GM19099 (cell line): ENCODE measurements around the gene TIMELESS.

Experiments
- POLR2A ChIP-seq: IDR thresholded peaks from 3 replicates; pipeline ENCODE4 v1.6.1; 2011; ENCODE audit warnings: low read depth; ENCODE audit not compliant: insufficient read length; ENCODE audit errors: extremely low read depth

Gene TIMELESS

DNA sequence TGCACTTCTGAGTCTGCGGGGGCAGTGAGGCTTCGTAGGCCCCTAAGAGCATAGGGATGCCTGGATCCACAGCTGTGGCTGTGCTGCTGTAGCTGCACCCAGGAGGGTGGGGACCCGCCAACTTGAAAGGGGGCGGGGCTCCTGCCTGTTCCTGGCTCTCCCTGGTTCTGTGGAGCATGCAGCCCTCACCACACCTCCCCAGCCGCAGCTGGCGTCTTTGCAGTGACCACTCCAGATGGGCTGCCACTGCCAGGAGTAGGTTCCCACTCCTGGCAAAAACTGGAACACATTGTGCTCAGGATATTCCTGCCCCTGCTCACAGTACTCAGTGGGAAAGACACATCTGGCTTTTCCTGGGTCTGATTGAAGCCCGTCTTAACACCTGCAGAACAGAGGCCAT, 35.8 kb downstream of the TIMELESS start:
- no peak for TF ChIP-seq POLR2A

DNA sequence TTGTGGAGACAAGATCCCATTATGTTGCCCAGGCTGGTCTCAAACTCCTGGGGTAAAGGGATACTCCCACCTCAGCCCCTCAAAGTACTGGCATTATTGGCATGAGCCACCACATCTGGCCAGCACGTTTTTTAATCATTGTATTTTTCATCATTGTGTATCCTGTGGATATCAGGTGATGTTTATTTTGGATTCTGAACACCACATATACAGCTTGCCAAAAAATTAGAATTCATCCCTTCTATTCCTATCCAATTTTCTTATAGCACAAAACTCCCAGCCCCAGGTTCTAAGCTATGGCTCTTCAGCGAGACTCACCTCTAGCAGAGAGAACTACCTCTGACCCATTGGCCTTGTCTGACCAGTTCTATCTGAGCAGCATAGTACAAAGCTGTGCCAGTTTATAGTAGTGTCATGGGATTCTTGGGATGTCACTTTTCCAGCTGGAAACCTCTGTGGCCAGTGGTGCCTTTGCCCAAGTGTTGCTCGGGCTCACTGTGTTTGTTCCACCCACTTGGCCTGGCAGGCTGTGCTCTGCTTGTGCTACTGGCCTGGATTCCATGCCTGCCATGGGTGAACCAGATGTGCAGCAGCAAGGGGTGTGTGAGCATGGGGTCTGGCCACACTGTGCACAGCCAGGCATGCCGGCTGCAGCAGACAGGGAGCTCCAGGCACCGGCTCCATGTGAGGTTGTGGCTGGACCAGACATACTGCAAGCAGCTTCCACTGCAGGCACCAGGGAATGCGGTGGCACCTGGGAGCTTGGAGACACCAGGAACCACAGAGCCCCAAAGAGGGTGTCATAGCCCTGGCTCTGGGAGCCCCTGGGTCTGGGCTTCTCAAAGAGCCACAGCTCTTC, 37.2 kb downstream of the TIMELESS start:
- no peak for TF ChIP-seq POLR2A

DNA sequence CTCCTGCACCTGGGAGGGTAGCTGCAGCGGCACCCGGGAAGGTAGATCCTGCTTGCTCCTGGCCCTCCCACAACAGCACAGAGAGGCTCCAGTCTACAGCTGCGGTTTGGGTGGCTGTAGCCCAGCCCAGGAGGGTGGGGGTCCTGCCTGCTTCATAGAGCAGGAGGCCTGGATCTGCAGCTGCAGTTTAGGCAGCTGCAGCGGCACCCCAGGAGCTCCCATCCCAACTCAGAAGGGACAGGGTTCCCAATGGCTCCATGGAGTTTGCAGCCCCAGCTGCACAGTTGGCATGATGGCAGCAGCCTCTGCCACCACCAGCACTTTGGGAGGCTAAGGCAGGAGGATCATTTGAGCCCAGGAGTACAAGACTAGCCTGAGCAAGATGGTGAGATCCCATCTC, 38.5 kb downstream of the TIMELESS start:
- TF ChIP-seq POLR2A: no peak

DNA sequence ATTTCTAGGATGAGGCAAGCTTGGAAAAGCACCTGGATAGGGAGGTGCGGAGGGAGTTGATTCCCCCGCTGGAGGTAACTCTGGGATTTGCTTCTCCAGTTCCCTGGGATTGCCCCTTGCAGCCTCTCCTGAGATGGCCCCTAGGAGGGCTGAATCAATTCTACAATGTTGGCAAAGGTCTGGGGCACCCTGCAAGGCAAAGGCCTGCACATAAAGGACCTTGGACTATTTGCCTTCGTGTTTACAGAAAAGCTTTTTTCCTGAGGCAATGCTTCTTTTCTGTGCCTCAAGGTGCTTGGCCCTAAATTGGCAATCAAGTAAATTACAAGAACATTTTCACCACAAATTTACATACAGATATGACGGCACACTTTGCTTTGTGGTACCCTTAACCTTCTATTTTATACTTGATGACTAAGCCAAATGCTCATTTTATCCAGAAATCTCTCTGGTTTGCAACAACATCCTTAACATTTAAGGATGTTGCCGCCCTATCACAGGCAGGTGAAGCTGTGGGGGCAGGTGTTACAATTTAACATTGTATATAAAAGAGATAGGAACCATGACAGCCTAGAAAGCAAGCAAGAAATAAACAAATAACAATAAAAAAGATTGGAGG, 40.3 kb downstream of the TIMELESS start:
- TF ChIP-seq POLR2A: no peak

DNA sequence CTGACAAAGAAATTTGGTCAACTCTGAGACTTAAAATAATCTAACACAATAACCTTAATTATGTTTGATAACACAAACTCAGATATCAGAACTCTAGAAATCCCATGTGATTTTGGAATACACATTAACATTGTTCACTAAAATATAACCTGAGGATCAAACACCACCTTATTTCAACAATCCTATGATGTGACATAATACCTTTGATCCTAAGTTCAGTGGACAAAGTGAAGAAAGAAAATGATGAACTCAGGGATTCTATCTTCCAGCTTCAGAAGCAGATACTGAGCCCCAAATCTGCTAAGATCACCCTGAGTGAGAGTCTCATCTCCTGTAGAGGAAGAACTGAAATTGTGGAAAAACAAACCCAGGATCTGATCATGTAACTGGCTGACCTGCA, 50.9 kb downstream of the TIMELESS start:
- no peak for TF ChIP-seq POLR2A

DNA sequence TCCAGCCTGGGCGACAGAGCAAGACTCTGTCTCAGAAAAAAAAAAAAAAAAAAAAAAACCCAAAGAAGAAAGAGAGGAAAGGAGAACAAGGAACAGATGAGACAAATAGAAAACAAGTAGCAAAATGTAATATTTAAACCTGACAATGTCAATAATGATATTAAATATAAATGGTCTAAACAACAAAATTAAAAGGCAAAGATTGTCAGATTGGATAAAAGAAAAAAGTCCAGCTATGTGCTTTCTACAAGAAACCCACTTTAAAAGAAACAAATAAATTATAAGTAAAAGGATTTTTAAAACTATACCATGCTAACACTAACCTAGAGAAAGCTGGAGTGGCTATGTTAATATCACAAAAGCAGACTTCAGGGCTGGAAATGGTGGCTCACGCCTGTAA, 56.9 kb downstream of the TIMELESS start:
- no peak for TF ChIP-seq POLR2A

DNA sequence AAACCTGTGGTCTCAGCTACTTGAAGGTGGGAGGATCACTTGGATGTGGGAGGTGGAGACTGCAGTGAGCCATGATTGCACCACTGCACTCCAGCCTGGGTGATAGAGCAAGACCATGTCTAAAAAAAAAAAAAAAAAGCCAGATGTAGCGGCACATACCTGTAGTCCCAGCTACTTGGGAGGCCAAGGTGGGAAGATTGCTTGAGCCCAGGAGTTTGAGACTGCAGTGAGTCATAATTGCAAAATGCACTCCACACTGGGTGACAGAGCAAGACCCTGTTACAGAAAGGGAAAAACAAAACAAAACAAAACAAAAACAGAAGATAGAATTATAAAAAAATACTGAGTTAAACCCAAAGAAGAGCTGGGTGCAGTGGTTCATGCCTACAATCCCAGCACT, 57.5 kb downstream of the TIMELESS start:
- no peak for TF ChIP-seq POLR2A

DNA sequence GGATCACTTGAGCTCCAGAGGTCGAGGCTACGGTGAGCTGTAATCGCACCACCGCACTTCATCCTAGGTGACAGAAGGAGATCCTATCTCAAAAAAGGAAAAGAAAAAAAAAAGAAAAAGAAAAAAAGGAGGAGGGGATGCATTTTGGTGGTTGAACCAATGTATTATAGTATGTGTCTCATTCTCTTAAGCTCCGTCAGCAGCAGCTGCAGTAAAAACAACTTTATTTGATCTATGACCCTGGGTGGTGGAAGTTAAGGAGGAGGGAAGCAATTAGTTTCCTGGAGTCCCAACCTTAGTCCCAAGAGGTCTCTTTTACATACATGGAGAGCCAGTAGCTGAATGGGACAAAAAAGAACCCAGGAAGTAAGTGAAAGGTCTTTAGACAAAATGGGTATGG, 59.8 kb downstream of the TIMELESS start:
- TF ChIP-seq POLR2A: no peak

DNA sequence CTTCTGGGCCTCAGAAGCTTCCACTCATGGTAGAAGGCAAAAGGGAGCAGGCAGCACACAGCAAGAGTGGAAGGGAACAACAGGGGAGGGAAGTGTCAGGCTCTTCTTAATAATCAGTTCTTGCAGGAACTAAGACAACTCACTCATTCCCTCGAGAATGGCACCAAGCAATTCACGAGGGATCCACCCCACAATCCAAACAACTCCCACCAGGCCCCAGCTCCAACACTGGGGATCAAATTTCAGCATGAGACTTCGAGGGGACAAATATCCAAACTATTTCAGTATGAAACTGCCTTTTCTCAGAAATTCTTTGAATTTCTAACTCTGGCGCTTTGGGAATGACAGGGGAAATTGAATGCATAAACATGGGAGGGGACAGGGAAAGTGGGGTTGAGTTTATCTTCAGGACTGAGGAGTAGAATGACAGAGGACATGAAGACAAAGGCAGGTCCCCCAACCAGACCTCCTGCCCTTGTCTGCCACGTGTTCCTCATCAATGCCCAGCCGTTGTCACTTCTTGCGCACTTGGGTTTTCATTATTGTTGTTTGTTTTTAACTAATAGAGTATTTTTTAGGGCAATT, 62.0 kb downstream of the TIMELESS start:
- no peak for TF ChIP-seq POLR2A

DNA sequence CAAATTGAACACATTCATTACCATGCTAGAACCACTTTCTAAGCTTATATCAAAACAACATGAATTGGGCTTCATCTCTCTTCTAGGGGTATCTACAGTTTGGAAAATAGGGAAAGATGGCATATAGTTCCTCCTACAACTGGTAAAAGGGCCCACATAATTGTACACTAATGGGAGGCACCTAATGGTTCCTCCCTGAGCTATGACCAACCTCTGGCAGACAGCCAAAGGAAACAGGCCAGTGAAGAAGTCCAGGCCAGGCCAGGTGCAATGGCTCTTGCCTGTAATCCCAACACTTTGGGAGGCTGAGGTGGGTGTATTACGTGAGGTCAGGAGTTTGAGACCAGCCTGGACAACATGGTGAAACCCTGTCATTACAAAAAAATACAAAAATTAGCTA, 63.4 kb downstream of the TIMELESS start:
- no peak for TF ChIP-seq POLR2A

DNA sequence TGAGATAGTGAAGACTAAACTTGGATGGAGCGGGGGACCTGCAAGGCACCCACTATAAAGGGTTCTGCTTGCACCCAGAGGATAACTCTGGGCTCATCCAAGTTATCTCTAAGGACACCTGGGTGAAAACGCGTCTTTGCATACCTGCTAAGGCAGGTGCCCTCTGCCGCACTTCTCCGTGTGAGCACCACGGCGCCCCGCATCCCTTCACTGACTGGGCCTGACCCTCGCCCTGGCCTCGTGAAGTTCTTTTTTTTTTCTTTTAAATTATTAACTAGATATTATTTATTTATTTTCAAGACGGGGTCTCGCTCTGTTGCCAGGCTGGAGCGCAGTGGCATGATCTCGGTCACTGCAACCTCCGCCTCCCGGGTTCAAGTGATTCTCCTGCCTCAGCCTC, 66.6 kb downstream of the TIMELESS start:
- no peak for TF ChIP-seq POLR2A

DNA sequence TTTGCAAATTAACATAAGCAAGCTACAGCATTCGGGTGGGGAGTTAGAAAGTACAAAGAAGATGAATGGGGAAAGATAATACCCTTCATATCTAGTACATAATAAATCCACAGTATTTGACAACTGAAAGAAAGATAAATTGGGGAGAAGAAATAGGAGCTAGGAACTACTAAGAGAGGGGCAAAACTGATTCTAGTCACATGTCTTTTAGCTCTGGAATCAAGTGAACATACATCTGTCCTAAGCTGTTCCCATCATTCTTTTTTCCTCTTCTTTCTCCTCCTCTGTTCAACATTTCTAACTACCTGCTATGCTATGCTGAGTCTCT, 71.3 kb downstream of the TIMELESS start:
- TF ChIP-seq POLR2A: no peak

DNA sequence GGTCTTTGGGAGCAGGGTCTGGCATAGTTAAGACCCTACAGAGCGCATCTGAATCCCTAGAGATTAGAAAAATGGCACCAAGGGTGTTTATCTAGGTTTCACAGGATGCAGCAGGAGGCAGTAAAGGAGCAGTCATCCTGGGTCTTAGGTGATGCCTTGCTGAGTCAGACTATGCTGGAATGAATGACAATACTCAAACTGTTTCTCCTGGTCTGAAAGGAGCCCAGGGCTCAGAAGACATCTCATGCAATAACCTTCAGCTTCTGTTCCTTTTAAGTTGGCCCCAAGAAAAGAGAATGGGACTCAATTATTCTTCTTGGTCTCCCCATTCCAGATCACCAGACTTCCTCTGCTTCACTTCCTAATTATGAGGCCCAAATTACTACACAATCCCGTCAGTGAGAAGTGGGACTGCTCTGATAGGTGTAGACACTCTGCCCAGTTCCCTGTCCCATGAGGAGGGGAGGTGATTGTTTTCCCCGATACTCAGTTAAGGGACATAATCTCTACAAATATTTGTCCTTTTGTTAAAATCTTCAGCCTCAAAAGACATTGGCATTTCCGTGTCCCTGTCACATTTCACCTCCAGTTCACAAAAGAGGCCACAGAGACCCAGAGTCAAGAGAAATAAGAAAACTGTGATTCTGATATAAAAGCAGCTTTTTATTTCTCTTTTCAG, 71.8 kb downstream of the TIMELESS start:
- TF ChIP-seq POLR2A: no peak

DNA sequence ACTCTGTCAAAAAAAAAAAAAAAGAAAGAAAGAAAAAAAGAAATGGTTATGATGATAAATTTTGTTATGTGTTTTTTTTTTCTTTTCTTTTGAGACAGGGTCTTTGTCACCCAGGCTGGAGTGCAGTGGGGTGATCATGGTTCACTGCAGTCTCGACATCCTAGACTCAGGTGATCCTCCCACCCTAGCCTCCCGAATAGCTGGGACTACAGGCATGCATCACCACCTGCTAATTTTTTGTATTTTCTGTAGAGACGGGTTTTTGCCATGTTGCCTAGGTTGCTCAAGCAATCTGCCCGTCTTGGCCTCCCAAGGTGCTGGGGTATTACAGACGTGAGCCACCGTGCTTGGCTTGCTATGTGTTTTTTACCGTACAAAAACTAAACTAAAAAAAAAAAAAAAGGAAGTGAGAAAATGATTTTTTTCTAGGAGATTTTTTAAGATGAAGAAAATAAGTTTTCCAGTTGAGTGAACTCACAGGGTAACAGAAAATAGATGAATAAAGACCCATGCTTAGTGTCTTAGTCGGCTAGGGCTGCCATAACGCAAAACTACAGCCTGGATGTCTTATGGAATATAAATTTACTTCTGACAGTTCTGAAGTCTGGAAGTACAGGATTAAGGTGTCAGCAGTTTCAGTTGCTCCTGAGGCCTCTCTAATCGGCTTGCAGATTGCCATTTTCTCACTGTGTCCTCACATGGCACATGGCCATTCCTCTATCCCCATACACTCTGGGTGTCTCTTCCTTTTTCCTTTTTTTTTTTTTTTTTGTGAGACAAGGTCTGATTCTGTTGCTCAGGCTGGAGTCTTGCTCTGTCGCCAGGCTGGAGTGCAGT, 73.4 kb downstream of the TIMELESS start:
- no peak for TF ChIP-seq POLR2A

DNA sequence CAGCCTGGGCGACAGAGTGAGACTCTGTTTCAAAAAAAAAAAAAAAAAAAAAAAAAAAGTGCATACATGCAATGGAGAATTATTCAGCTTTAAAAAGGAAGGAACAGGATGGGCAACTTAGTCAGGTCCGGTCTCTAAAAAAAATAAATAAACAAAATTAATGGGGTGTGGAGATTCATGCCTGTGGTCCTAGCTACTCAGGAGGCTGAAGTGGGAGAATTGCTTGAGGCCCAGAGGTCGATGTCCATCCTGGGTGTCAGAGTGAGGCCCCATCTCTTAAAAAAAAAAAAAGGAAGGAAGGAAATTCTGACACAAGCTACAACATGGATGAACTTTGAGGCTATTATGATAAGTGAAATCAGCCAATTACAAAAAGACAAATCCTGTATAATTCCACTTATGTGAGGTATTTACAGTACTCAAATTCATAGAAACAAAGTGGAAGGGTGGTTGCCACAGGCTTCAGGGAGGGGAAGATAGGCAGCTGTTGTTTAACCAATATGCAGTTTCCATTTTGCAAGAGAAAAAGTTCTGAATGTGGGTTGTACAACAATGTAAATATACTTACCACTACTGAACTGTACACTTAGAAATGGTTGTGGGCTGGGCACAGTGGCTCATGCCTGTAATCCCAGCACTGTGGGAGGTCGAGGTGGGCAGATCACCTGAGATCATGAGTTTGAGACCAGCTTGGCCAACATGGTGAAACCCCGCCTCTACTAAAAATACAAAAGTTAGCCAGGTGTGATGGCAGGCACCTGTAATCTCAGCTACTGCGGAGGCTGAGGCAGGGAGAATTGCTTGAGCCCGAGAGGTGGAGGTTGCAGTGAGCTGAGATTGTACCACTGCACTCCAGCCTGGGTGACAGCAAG, 74.3 kb downstream of the TIMELESS start:
- no peak for TF ChIP-seq POLR2A

DNA sequence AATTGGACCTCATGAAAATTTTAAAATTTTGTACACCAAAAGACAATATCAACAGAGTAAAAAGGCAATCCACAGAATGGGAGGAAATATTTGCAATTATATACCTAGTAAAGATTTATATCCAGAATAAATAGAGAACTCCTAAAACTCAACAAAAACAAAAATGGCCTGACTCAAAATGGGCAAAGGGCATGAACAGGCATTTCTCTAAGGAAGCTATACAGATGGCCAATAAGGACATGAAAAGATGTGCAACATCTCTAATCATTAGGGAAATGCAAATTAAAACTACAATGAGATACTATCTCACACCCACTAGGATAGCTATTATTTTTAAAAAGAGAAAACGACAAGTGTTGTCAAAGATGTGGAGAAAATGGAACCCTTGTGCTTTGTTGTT, 75.7 kb downstream of the TIMELESS start:
- TF ChIP-seq POLR2A: no peak
